ENCODE results near the gene NDUFC1. TPM values are rescaled to one million over a fixed set of nuclear protein-coding genes. Genes with fewer than 3 reads are reported as not detected.

The NDUFC1 gene
- total and polyA plus RNA-seq, 9 of the 15 experiments (the other 6 are each of a cell fraction or from before 2014, with no cell fraction given): 58.9 to 378 (median 120) TPM

DNA sequence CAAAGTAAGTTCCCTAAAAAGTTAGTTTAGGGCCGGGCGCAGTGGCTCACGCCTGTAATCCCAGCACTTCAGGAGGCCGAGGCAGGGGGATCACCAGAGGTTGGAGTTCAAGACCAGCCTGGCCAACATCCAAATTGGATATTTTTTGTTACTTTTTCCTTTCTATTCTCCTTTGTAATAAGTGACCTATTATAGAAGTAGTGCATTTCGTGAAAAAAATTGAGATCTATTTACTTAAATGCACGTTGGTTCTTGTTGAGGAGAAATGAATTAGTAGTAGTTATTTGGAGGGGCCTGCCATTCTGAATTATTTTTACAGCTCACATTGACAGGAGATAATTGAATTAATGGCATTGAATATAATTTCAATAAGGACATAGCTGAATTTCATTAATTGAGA is 22.3 kb upstream of the NDUFC1 start:
- peaks cover 0 to 5% of the 10 kb centered on the region in 2 experiments; a peak in 2 of 5 replicates for H3K4me1 ChIP-seq (replicated peaks in 1 of 2; ENCODE audit: control insufficient read depth in 2 of 2, insufficient read depth in 2 of 2, low read length in 2 of 2)
- peaks cover 30% of the 10 kb centered on the region; the same call in 2 of the 3 replicates for H3K36me3 ChIP-seq (ENCODE audit: control insufficient read depth, insufficient read depth, low read length)
- TF ChIP-seq GTF2E2 (tag; IDR thresholded peaks at IDR 0.05) (no peak), CHCHD3 (CRISPR knock-in tag; IDR thresholded peaks at IDR 0.05) (no peak), SREBF2 (CRISPR knock-in tag; IDR thresholded peaks at IDR 0.05) (no peak), ZMIZ1 (IDR thresholded peaks at IDR 0.05; ENCODE audit: low read depth in 2 of 2, low read length in 2 of 2) (no peak), RAD51 (IDR thresholded peaks at IDR 0.05; ENCODE audit: borderline replicate concordance, low read depth) (no peak), SP2 (IDR thresholded peaks at IDR 0.05; ENCODE audit: extremely low read depth, low read depth, low read length, poor library complexity, severe bottlenecking) (no peak), ZNF589 (CRISPR knock-in tag; IDR thresholded peaks at IDR 0.05; ENCODE audit: low read depth) (no peak), ZNF263 (CRISPR knock-in tag; IDR thresholded peaks at IDR 0.05; ENCODE audit: borderline replicate concordance) (no peak), SRF (CRISPR knock-in tag; IDR thresholded peaks at IDR 0.05) (no peak), ATF1 (CRISPR knock-in tag; IDR thresholded peaks at IDR 0.05) (no peak), ATF1 (tag; IDR thresholded peaks at IDR 0.05) (no peak), ETV6 (IDR thresholded peaks at IDR 0.05; ENCODE audit: borderline replicate concordance in 1 of 2, low read depth in 2 of 2, low read length in 1 of 2) (no peak), ETV6 (CRISPR knock-in tag; IDR thresholded peaks at IDR 0.05; ENCODE audit: borderline replicate concordance) (no peak), ZNF121 (CRISPR knock-in tag; conservative IDR thresholded peaks at IDR 0.05) (no peak), STAT5B (CRISPR knock-in tag; IDR thresholded peaks at IDR 0.05) (no peak), NFATC3 (IDR thresholded peaks at IDR 0.05) (no peak)
- TF ChIP-seq, protein P1, sequence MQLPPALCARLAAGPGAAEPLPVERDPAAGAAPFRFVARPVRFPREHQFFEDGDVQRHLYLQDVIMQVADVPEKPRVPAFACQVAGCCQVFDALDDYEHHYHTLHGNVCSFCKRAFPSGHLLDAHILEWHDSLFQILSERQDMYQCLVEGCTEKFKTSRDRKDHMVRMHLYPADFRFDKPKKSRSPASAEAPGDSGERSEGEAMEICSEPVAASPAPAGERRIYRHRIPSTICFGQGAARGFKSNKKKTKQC (CRISPR knock-in tag; IDR thresholded peaks at IDR 0.05): no peak
- DNase-seq (ENCODE audit: extremely low read depth in 1 of 4, low spot score in 3 of 4) (no peak), ATAC-seq (no peak), FAIRE-seq (no peak)
- H3K9ac ChIP-seq (ENCODE audit: insufficient read depth in 1 of 2, low read depth in 2 of 2, low read length in 2 of 2): no peak overlapping the region
- H3K9me3 ChIP-seq (replicated peaks; ENCODE audit: control insufficient read depth, insufficient read depth, low read depth, low read length): peaks cover 7% of the 10 kb centered on the region; the same call in 1 of the 2 replicates
- ChIA-PET CTCF (ENCODE audit: low intra/inter-chr PET ratio) (no interaction called here), POLR2A (no interaction called here)
- 93% methylated on average over 6 of the region's 6 CpGs for WGBS (ENCODE audit: insufficient coverage, low coverage, missing lambda C conversion rate)
- no peaks in the 10 kb centered on the region for H3K27me3 ChIP-seq (ENCODE audit: control insufficient read depth in 2 of 2, insufficient read depth in 2 of 2, low read length in 2 of 2)
- H3K79me2 ChIP-seq (ENCODE audit: control insufficient read depth, insufficient read depth, low read length): peaks cover 98% of the 10 kb centered on the region
- H3K27ac ChIP-seq (ENCODE audit: extremely low read depth, low read depth, low read length): no peak overlapping the region
- no peaks in the 10 kb centered on the region for H4K20me1 ChIP-seq (replicated peaks; ENCODE audit: control insufficient read depth, insufficient read depth, low read length)
- H2AFZ ChIP-seq (ENCODE audit: low read depth, low read length): no peak overlapping the region
- H3K4me3 ChIP-seq: no peak overlapping the region
- BruUV-seq (replicated peaks): no TSS peak
- intact Hi-C loops (cut with micrococcal nuclease): no loop called here
- no peak overlapping the region for H3K4me2 ChIP-seq (ENCODE audit: insufficient read depth, low read length)
- in situ Hi-C loops (cut with MboI): no loop called here
- H3K9me1 ChIP-seq (ENCODE audit: control insufficient read depth, insufficient read depth, low read length): no peaks in the 10 kb centered on the region

All from K562 (cell line).